SK-N-SH (cell line): ENCODE results near the gene PLCB1. TPM values are rescaled to one million over a fixed set of nuclear protein-coding genes. Genes with fewer than 3 reads are reported as not detected.

Source experiments
- CTCF ChIA-PET: fragments of 300-600, 350-600 bp; formaldehyde crosslinking; extraction: SDS; loops from one replicate; lab custom pipeline; 2021; lab: Yijun Ruan, JAX
- POLR2A ChIA-PET: fragments of 350-600 bp; sonication (Branson Sonifier 250); formaldehyde crosslinking; extraction: SDS; loops from one replicate; lab custom pipeline; 2020; ENCODE audit warnings: antibody characterized with exemption, inconsistent platforms; lab: Yijun Ruan, JAX
- DNase-seq: peaks from one replicate; pipeline ENCODE4 v3.0.0; 2012
- H2AFZ ChIP-seq: fragments of 200-600 bp; sonication (generic); 2 replicates; pipeline ENCODE4 v1.8.1; 2016; ENCODE audit warnings: antibody characterized with exemption, mild to moderate bottlenecking, low read depth
- H3F3A ChIP-seq: fragments of 200-600 bp; sonication (generic); replicated peaks from 2 replicates; pipeline ENCODE3; 2016; ENCODE audit warnings: antibody characterized with exemption, mild to moderate bottlenecking; ENCODE audit not compliant: insufficient read depth
- H3K27ac ChIP-seq, 2 experiments: fragments of 200-500 bp in 1 of 2; fragments of 200-600 bp in 1 of 2; sonication (Bioruptor generic) in 1 of 2; sonication (generic), shearing (Covaris generic) in 1 of 2; 2 replicates each; pipeline versions ENCODE4 v1.5.1 to v1.6.1; 2014 to 2016; ENCODE audit warnings: low read depth in 2 of 2, inconsistent platforms in 1 of 2, low read length in 1 of 2, mild to moderate bottlenecking in 1 of 2, mixed read lengths in 1 of 2
- H3K27me3 ChIP-seq: fragments of 200-600 bp; sonication (generic), shearing (Covaris generic); 2 replicates; pipeline ENCODE4 v1.6.1; 2016; ENCODE audit warnings: mixed run types; ENCODE audit not compliant: insufficient read depth
- H3K36me3 ChIP-seq, 2 experiments: fragments of 200-500 bp in 1 of 2; fragments of 200-600 bp in 1 of 2; sonication (Bioruptor generic) in 1 of 2; sonication (generic) in 1 of 2; replicated peaks in 1 of 2; 2 replicates each; pipeline versions ENCODE3 to v1.5.1; 2014 to 2016; ENCODE audit warnings: low read length in 1 of 2, mild to moderate bottlenecking in 1 of 2; ENCODE audit not compliant: insufficient read depth in 2 of 2, control insufficient read depth in 1 of 2
- H3K4me1 ChIP-seq, 2 experiments: fragments of 200-500 bp in 1 of 2; fragments of 200-600 bp in 1 of 2; sonication (Bioruptor generic) in 1 of 2; sonication (generic), shearing (Covaris generic) in 1 of 2; 2 replicates each; pipeline versions ENCODE4 v1.5.1 to v1.6.1; 2014 to 2016; ENCODE audit warnings: low read depth in 1 of 2, low read length in 1 of 2, mixed run types in 1 of 2; ENCODE audit not compliant: insufficient read depth in 2 of 2, control insufficient read depth in 1 of 2
- H3K4me2 ChIP-seq: fragments of 200-600 bp; sonication (generic), shearing (Covaris generic); 2 replicates; pipeline ENCODE4 v1.6.1; 2017; ENCODE audit warnings: mixed run types
- H3K4me3 ChIP-seq, 2 experiments: fragments of 200-500 bp in 1 of 2; fragments of 200-600 bp in 1 of 2; sonication (Bioruptor generic) in 1 of 2; sonication (generic), shearing (Covaris generic) in 1 of 2; 2 replicates each; pipeline versions ENCODE4 v1.5.1 to v1.8.1; 2014 to 2016; ENCODE audit warnings: low read depth in 2 of 2, inconsistent platforms in 1 of 2, low read length in 1 of 2, mild to moderate bottlenecking in 1 of 2, mixed read lengths in 1 of 2, moderate library complexity in 1 of 2
- H3K79me2 ChIP-seq: fragments of 200-600 bp; sonication (generic); 2 replicates; pipeline ENCODE4 v1.8.1; 2017; ENCODE audit warnings: mild to moderate bottlenecking; ENCODE audit not compliant: insufficient read depth
- H3K9ac ChIP-seq: fragments of 200-600 bp; sonication (generic); 2 replicates; pipeline ENCODE4 v1.6.1; 2017; ENCODE audit warnings: mixed run types
- H3K9me2 ChIP-seq: fragments of 200-600 bp; sonication (generic); 2 replicates; pipeline ENCODE4 v1.6.1; 2017; ENCODE audit warnings: mixed run types
- H3K9me3 ChIP-seq: fragments of 200-600 bp; sonication (generic); 2 replicates; pipeline ENCODE4 v1.6.1; 2017; ENCODE audit warnings: mixed run types, mild to moderate bottlenecking, moderate library complexity
- H4K20me1 ChIP-seq: fragments of 200-600 bp; sonication (generic); 2 replicates; pipeline ENCODE4 v1.6.1; 2017; ENCODE audit warnings: mild to moderate bottlenecking, mixed run types; ENCODE audit not compliant: insufficient read depth
- CHD2 ChIP-seq: fragments of 150-350 bp; IDR thresholded peaks from 2 replicates; pipeline ENCODE4 v1.6.1; 2018; ENCODE audit warnings: low read length; ENCODE audit not compliant: partially characterized antibody
- EP300 ChIP-seq, 2 experiments: IDR thresholded peaks; 2 replicates each; pipeline versions ENCODE4 v1.4.0 to v1.6.1; 2012; ENCODE audit warnings: borderline replicate concordance in 1 of 2, low read depth in 1 of 2, low read length in 1 of 2
- EZH2phosphoT487 ChIP-seq: fragments of 200-600 bp; sonication (generic); IDR thresholded peaks from 2 replicates; pipeline ENCODE4 v1.6.1; 2017; ENCODE audit warnings: low read depth, mixed run types, mild to moderate bottlenecking, antibody characterized with exemption, moderate library complexity, borderline replicate concordance
- FOXJ3 ChIP-seq: sonication (generic); formaldehyde crosslinking; IDR thresholded peaks from 2 replicates; pipeline ENCODE4 v1.5.1; 2020; ENCODE audit warnings: mild to moderate bottlenecking, missing genetic modification reagents
- GABPA ChIP-seq: IDR thresholded peaks from 2 replicates; pipeline ENCODE4 v1.4.0; 2012; ENCODE audit warnings: low read depth, mild to moderate bottlenecking
- GATA2 ChIP-seq: sonication (generic); formaldehyde crosslinking; IDR thresholded peaks from 2 replicates; pipeline ENCODE4 v1.5.0; 2020; ENCODE audit warnings: mild to moderate bottlenecking, missing genetic modification reagents
- IRF3 ChIP-seq: fragments of 150-350 bp; IDR thresholded peaks from 2 replicates; pipeline ENCODE4 v1.6.1; 2016; ENCODE audit warnings: mild to moderate bottlenecking, low read depth, low read length
- MEF2A ChIP-seq: IDR thresholded peaks from 2 replicates; pipeline ENCODE4 v1.4.0; 2012; ENCODE audit warnings: low read depth, borderline replicate concordance
- NFIC ChIP-seq: IDR thresholded peaks from 2 replicates; pipeline ENCODE4 v1.4.0; 2012; ENCODE audit warnings: borderline replicate concordance
- NRF1 ChIP-seq: IDR thresholded peaks from 2 replicates; pipeline ENCODE4 v1.6.1; 2012; ENCODE audit warnings: low read depth, mild to moderate bottlenecking, low read length
- POLR2AphosphoS5 ChIP-seq: IDR thresholded peaks from 2 replicates; pipeline ENCODE4 v1.6.1; 2012; ENCODE audit warnings: low read depth, low read length
- RAD21 ChIP-seq: IDR thresholded peaks from 2 replicates; pipeline ENCODE4 v1.6.1; 2012; ENCODE audit warnings: mild to moderate bottlenecking, low read length
- RCOR1 ChIP-seq: fragments of 150-350 bp; IDR thresholded peaks from 2 replicates; pipeline ENCODE4 v1.6.1; 2017; ENCODE audit warnings: antibody characterized with exemption, low read length
- RXRA ChIP-seq: IDR thresholded peaks from 2 replicates; pipeline ENCODE4 v1.4.0; 2012; ENCODE audit warnings: low read depth, mild to moderate bottlenecking, borderline replicate concordance
- SMC3 ChIP-seq: IDR thresholded peaks from 2 replicates; pipeline ENCODE4 v1.6.1; 2012; ENCODE audit warnings: low read depth, low read length, improper control_type of control experiment
- TCF12 ChIP-seq: IDR thresholded peaks from 2 replicates; pipeline ENCODE4 v1.4.0; 2012
- WGBS: methylation state at CpG from one replicate; pipeline ENCODE4 v1.1.6; 2017; ENCODE audit warnings: low lambda C conversion rate; 5-methylcytosine and 5-hydroxymethylcytosine counted together
- polyA plus RNA-seq, 3 experiments: library from polyadenylated mRNA; depleted of rRNA; stranded (reverse); fragments of >200 nt; gene quantifications; 2 replicates each; pipeline ENCODE4 v1.2.3, GENCODE V29; 2012
- TF ChIP-seq, protein P1 (sequence below): IDR thresholded peaks from 2 replicates; pipeline ENCODE4 v1.4.0; 2012; ENCODE audit warnings: low read depth
- TF ChIP-seq, protein P2 (sequence below): IDR thresholded peaks from 2 replicates; pipeline ENCODE4; 2012
- TF ChIP-seq, protein P3 (sequence below): fragments of 200-600 bp; sonication (generic); IDR thresholded peaks from 2 replicates; pipeline ENCODE4 v1.6.1; 2017; ENCODE audit warnings: antibody characterized with exemption, mild to moderate bottlenecking, moderate library complexity

PLCB1 gene
- polyA plus RNA-seq, 1 of the 3 experiments (the other 2 are of a cell fraction): 10.5 TPM

DNA sequence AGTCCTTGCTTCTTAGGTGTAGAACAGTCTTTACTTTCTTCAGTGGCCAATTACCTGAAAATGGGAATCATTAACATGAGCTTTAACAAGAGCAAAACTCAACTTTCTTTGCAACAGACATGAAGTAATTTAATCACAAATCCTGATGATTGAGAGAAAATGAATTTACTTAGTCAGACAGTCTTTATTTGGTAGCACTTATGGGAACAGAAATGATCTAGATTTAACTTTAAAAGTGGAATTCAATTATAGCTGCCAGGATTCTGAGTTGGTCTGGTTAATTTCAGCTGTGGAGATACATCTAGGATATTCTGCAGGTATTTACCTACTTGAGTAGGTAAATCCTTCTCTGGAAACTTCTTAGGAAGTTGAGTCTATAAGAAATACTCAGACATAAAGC, 492.6 kb downstream of the PLCB1 start:
- no peaks in the 10 kb centered on the region for H4K20me1 ChIP-seq
- H3K27ac ChIP-seq: peak overlapping the region in 1 of 2 experiments; percentile 90; a peak in 2 of 4 replicates
- CTCF ChIA-PET: interaction anchor here (0.6 to 1.2 kb wide), 3 partner anchors 12 to 97 kb away, joined by 3 to 5 read pairs (median 3); no protein-coding TSS in a partner anchor
- H3K4me3 ChIP-seq: no peak overlapping the region
- H3K9ac ChIP-seq: no peak overlapping the region
- peaks cover 6% of the 10 kb centered on the region for H3F3A ChIP-seq
- H3K4me1 ChIP-seq: peaks cover 0 to 32% of the 10 kb centered on the region in 2 experiments; a peak in 2 of 4 replicates
- TF ChIP-seq RCOR1 (peak; percentile 27; the same call in 1 of the 2 replicates), EZH2phosphoT487 (no peak), EP300 (IDR thresholded peaks at IDR 0.05; ENCODE audit: borderline replicate concordance in 1 of 2, low read depth in 1 of 2, low read length in 1 of 2) (peak in 1 of 2 experiments; percentile 83; a peak in 2 of 4 replicates), GATA2 (peak; percentile 52), CHD2 (peak; percentile 21), POLR2AphosphoS5 (no peak), TCF12 (no peak; the same call in 1 of the 2 replicates)
- no peak for DNase-seq
- H2AFZ ChIP-seq: no peak overlapping the region
- H3K36me3 ChIP-seq: peaks cover 0 to 4% of the 10 kb centered on the region in 2 experiments
- H3K79me2 ChIP-seq: no peaks in the 10 kb centered on the region
- H3K9me2 ChIP-seq: no peaks in the 10 kb centered on the region
- H3K27me3 ChIP-seq: no peaks in the 10 kb centered on the region
- POLR2A ChIA-PET: no interaction called here
- H3K4me2 ChIP-seq: no peak overlapping the region
- no peaks in the 10 kb centered on the region for H3K9me3 ChIP-seq

GRCh38 chr20:8627340-8628004, 495.4 kb downstream of the PLCB1 start:
- Histone ChIP-seq H3K4me2 (peak overlapping the region; percentile 34; the same call in 1 of the 2 replicates), H3K27ac (peak overlapping the region in 1 of 2 experiments; percentile 43; a peak in 1 of 4 replicates), H3K27me3 (no peaks in the 10 kb centered on the region), H3K9me3 (no peaks in the 10 kb centered on the region), H3K79me2 (no peaks in the 10 kb centered on the region), H3F3A (peaks cover 13% of the 10 kb centered on the region), H3K36me3 (peaks cover 0 to 4% of the 10 kb centered on the region in 2 experiments), H3K9me2 (no peaks in the 10 kb centered on the region), H3K4me1 (peaks cover 5 to 24% of the 10 kb centered on the region in 2 experiments; a peak in 2 of 4 replicates), H4K20me1 (no peaks in the 10 kb centered on the region), H3K9ac (no peak overlapping the region), H3K4me3 (no peak overlapping the region), H2AFZ (no peak overlapping the region)
- no peak for DNase-seq
- CTCF ChIA-PET: interaction anchor here (0.7 kb wide), 1 partner anchor 163 kb away, joined by 3 read pairs; no protein-coding TSS in a partner anchor
- TF ChIP-seq NFIC (no peak), MEF2A (no peak), EZH2phosphoT487 (no peak), RAD21 (no peak), NRF1 (no peak), RXRA (no peak), IRF3 (no peak), TCF12 (no peak), FOXJ3 (CRISPR knock-in tag) (no peak), POLR2AphosphoS5 (no peak), GABPA (no peak), GATA2 (no peak), RCOR1 (no peak), SMC3 (no peak)
- TF ChIP-seq, protein P1, sequence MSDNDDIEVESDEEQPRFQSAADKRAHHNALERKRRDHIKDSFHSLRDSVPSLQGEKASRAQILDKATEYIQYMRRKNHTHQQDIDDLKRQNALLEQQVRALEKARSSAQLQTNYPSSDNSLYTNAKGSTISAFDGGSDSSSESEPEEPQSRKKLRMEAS: no peak
- TF ChIP-seq, protein P2, sequence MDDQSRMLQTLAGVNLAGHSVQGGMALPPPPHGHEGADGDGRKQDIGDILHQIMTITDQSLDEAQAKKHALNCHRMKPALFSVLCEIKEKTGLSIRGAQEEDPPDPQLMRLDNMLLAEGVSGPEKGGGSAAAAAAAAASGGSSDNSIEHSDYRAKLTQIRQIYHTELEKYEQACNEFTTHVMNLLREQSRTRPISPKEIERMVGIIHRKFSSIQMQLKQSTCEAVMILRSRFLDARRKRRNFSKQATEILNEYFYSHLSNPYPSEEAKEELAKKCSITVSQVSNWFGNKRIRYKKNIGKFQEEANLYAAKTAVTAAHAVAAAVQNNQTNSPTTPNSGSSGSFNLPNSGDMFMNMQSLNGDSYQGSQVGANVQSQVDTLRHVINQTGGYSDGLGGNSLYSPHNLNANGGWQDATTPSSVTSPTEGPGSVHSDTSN: no peak
- TF ChIP-seq, protein P3, sequence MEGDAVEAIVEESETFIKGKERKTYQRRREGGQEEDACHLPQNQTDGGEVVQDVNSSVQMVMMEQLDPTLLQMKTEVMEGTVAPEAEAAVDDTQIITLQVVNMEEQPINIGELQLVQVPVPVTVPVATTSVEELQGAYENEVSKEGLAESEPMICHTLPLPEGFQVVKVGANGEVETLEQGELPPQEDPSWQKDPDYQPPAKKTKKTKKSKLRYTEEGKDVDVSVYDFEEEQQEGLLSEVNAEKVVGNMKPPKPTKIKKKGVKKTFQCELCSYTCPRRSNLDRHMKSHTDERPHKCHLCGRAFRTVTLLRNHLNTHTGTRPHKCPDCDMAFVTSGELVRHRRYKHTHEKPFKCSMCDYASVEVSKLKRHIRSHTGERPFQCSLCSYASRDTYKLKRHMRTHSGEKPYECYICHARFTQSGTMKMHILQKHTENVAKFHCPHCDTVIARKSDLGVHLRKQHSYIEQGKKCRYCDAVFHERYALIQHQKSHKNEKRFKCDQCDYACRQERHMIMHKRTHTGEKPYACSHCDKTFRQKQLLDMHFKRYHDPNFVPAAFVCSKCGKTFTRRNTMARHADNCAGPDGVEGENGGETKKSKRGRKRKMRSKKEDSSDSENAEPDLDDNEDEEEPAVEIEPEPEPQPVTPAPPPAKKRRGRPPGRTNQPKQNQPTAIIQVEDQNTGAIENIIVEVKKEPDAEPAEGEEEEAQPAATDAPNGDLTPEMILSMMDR: no peak
- TF ChIP-seq, all 33 proteins: peak for 0
- 77% methylated on average over 5 of the region's 5 CpGs for WGBS
- POLR2A ChIA-PET: no interaction called here
